NCI-H345 treated with DMSO at 0.1 percent for 48 hours (cell line): ENCODE measurements around the gene ARHGEF25.
"Not testable (repeated sequence)": the region's sequence is repeated elsewhere in the genome, so short reads cannot be mapped to it uniquely, and the experiment has no call there.

Experiments
- DNase-seq: peaks from one replicate; lab custom pipeline; 2025; ENCODE audit not compliant: unreplicated experiment; lab: John Stamatoyannopoulos, UW

ARHGEF25 gene

DNA sequence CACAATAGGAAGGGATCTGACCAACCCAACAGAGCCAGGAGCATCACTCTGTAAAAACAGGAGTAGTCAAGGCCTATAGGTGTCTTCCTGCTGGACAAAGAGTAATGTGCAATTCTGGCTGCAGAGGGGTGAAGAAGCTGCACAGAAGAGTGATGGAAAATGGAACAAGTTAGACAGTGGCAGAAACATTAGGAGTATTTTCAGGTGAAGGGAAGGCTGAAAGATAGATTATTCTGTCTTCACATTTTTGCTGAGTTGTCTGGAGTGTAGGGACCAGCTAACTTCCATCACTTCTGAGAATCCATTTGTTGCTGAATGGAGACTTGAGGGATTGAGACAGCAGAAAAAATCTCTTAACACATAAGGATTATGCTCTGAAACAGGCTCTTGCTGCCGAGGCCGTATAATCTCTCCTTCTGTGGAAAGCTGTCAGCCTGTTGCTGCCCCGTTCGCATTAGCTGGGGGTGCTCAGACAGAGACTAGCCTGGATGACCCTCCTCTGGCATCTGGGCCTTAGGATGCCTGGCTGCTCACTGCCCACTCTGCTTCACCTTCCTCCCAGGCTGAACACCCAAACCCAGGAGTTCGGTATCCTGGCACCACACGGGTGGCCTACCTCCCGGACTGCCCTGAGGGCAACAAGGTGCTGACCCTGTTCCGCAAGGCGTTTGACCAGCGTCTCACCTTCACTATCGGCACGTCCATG, 3.1 kb upstream of the ARHGEF25 start:
- no peak for DNase-seq

DNA sequence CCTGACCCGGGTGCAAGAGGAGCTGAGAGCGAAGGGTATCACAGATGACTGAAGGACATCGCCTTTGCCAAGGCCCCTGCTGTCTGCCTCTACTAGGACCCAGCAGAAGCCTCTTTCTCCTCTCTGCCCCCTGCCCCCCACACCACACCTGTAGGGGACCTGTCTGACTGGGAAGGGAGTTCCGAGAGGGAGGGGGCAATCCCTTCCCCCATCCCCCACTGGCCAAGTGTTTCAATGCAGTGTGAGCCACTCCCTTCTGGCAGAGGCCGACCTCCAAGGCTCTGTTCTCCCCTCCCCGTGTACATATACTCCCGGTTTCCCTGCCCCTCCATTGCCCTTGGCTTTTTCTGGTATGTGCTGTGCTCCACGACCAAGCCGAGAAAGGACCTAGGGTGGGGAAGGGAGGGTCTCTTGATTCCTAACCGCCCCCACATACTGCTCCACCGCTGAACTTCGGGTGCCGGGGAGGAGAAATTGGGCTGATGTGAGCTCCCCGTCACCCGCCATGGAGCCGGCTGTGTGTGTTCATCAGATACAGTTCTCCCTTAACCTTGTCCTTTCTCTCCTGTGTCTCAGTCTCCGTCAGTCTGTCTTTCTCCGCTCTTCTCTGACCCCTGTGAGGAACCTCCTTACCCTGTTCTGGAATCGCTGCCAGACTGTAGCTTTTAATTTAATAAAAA, 2.0 kb upstream of the ARHGEF25 start:
- no peak for DNase-seq

DNA sequence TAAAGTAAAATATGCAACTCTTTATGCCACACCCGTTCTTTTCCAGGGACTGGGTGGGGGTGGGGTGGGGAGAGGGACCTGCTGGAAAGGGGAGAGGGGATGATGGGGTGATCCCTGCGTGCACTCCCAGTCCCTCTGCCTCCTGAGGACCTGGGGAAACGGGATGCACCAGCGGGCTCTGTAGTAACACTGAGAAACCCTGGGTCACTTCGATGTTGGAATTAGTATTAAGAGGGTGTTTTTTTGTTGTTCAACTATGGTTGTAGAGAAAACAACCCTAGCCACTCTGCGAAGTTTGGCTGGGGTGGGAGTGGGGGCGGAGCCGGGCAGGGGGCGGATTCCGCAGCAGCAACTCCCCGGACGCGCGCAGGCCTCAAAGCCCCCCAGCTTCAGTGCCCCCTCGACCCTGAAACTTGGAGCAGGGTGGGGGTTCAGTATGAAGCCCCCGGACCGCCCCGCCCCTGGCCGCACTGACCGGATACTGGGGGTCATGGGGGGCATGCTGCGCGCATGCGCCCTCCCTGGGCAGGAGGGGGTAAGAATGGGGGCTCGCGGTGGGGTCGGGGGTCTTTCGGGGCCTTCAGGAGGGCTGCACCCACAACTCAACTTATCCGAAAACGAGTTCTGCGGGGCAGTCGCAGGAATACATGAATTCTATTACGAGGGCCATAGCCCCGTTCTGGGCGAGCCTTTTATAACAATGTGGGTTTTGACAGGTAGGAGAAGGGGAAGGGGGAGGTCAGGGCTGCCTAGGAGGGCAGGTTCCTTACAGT, 1.3 kb upstream of the ARHGEF25 start:
- DNase-seq, result no peak

DNA sequence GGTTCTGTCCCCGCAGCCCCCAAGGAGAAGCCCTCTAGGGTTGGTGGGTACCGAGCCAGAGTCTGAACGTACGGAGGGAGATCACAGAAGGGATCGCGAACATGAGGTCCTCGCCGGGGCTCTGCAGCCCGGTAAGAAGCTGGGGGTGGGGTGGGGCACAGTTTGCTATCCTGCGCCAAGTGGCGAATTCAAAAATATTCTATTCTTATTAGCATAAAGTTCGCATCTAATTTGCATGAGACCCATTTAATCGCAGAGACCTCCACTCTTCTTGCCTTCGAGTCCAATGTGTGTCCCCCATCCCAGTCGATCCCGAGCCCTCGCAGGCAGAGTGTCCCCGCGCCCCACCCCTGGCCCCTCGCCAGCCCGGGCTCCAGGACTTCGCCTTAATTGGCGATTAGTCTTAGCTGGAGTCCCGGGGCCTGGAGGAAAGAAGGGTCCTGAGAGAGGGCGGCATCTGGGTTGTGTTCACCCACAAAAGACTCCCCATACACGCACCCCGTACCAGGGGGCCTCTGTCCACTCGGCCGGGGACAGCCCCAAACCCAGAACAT, 604 bp upstream of the ARHGEF25 start:
- no peak for DNase-seq

DNA sequence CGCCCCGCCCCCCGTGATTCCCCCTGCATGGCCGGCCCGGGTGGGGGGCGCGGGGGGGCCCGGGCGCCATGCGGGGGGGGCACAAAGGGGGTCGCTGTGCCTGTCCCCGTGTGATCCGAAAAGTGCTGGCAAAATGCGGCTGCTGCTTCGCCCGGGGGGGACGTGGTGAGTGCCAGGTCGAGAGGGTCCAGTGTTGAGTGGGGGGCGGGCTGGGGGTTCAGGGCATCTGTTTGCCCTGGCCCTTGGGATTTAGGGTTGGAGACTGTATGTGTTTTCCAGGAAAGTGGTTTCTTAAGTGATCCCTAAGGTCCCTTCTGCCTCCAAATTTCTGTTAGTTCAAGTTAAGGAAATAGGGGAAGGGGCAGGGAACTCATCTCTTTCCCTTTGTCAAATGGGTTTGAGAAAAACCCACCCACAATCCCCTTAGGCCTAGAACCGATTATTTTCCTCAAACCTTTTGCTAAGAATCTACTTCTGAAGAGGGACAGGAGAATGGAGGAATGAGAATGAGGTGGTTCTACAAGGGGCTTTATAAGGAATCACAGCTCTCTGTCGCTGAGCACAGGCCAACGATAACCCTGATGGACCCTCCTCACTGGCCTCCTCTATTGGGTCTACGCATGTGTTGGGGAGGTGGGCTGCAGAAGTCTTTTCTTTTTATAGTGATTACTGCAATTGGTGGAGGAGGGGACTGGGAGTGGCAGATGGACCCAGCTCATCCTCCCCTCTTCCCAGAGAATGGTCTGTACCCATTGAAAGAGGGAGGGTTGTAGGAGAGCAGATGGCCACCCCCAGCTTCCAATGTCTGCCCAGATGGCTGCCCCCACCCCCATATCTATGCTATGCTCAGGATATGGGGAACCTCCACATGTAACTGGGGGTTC, 834 bp downstream of the ARHGEF25 start:
- DNase-seq, result no peak

DNA sequence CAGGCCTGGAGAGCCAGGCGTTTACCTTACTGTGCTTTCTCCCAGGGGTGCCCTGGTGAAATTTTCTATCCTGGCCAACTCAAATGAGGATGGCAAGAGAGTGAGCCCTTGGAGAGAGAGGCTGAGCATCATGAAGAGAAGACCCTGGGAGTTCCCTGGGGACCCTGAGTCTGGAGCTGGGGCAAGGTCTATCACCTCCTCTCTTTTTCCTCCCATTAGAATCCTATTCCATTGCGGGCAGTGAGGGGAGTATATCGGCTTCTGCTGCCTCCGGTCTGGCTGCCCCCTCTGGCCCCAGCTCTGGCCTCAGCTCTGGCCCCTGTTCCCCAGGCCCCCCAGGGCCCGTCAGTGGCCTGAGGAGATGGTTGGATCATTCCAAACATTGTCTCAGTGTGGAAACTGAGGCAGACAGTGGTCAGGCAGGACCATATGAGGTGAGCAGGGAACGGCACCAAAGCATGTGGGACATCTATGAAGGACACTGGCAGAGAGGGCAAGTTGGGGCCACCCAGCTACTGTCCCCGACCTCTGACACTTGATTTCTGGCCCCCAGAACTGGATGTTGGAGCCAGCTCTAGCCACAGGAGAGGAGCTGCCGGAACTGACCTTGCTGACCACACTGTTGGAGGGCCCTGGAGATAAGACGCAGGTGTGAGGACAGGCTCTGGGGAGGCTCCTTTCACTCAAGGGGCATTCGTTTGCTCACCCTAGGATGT, 1.6 kb downstream of the ARHGEF25 start:
- no peak for DNase-seq

DNA sequence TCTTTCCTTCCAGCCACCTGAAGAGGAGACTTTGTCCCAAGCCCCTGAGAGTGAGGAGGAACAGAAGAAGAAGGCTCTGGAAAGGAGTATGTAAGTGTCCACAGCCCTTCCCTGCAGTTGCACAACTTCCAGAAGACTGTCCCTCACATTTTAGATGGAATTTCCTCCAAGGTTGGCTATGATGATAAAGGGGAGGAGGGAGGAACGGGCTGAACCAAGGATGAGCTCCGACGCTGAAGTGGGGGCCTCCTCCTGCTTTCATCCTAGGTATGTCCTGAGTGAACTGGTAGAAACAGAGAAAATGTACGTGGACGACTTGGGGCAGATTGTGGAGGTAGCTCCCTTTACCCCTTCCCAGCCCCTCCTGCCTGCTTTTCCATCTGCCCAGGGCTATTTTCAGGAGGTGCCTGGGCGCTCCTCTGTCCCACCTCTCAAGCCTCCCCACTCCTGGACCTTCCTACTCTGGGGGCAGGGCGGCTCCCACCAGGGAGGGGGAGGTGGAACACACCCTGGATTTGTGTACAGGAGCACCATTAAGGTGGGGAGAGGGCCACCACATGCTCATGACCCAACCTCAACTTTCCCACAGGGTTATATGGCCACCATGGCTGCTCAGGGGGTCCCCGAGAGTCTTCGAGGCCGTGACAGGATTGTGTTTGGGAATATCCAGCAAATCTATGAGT, 2.3 kb downstream of the ARHGEF25 start:
- no peak for DNase-seq

DNA sequence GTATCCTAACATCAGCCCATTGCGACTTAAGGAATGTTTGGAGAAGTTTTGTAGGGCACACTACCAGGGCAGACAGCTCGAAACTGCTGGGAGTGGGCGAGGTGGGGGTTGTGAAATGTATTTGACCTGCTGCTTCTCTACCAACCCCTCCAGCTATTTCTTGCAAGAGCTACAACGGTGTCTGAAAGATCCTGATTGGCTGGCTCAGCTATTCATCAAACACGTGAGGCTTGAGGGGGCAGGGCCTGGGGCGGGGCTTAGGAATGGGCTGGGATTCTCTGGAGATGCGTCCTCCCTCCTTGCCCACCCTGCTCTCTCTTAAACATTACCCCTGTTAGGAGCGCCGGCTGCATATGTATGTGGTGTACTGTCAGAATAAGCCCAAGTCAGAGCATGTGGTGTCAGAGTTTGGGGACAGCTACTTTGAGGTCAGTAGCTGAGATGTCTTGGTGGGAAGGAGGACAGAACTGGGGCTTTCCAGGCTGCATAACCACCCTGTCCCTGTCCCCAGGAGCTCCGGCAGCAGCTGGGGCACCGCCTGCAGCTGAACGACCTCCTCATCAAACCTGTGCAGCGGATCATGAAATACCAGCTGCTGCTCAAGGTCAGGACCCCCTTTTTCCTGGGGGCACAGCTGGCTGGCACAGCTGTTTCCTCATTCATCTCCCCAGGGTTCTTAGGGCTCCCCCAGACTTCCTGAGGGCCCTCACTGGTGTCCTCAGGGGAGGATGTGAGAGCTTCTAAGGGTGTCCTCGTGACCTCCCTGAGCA, 3.1 kb downstream of the ARHGEF25 start:
- DNase-seq, result no peak

DNA sequence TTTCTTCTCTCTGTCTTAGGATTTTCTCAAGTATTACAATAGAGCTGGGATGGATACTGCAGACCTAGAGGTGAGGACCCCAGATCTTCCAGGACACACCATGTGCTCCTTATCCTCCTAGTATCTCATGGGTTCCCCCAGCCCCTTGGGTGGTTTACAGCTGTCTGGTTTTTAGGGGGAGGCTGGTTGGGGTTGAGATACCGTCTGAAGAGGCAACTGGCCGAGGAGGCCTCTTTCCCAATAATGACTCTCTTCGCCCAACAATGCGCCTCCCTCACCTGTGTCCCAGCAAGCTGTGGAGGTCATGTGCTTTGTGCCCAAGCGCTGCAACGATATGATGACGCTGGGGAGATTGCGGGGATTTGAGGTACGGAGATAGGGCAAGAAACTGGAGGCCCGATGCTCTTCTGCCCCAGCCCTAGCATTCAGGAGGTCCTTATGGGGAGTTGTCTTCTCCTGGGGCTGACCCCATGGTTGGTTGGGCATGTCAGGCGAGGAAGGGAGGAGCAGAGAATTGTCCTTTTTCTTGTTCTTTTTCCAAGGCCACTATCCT, 3.8 kb downstream of the ARHGEF25 start:
- DNase-seq, result no peak

DNA sequence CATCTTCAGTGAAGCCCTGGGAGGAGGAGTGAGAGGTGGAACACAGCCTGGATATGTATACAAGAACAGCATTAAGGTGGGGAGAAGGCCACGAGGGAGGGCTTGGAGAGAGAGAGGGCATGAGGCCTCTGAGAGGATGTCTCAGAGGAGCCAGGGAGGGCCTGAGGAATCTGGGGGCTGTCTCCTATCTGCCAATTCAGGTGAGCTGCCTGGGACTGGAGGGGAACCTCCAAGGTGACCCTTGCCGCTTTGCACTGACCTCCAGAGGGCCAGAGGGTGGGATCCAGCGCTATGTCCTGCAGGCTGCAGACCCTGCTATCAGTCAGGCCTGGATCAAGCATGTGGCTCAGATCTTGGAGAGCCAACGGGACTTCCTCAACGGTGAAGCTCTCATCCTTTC, 4.4 kb downstream of the ARHGEF25 start:
- no peak for DNase-seq

DNA sequence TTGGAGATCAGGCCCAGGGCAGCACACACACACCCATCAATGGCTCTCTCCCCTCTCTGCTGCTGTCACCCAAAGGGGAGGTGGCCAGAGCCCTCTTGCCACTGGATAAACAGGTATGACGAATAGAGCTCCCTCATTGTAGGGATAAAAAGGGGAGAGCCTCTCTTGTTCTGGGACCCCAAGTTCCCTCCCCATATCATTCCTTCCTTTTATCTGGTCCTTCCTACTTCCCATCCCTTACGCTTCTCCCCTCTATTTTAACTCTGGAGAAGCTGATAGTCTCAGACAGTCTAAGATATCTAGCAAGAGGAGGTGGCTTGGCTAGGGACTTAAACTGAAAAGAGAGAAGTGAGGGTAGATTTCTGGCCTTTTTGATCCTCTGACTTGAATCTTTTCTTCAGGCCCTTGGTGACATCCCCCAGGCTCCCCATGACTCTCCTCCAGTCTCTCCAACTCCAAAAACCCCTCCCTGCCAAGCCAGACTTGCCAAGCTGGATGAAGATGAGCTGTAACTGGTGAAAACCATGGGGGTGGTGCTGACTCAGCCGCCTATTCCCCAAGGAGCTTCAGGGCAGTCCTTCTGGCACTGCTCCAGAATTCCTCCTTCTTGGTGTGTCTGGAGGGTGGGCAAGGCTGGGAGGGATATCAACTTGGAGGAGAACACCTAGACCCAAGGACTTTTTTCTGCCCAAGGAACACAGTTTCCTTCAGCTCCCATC, 5.3 kb downstream of the ARHGEF25 start:
- DNase-seq, result no peak

DNA sequence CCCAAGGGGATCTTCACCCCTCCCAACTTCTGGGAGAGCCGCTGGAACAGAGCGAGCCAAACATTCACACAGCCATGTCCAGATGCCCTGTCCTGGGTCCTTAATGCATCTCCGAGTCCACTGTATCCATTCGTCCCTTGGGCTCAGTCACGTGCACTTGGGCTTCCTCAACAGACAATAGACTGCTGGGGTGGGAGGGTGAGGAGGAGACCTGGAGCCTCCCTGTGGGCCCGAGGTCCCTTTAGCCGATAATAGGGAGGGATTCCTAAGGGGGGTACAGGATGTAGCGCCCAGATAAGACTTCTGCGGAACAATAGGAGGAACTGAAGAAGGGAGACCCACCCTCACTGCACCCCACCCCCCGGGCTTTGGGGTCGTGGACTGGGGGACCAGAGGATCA, 6.7 kb downstream of the ARHGEF25 start:
- no peak for DNase-seq

DNA sequence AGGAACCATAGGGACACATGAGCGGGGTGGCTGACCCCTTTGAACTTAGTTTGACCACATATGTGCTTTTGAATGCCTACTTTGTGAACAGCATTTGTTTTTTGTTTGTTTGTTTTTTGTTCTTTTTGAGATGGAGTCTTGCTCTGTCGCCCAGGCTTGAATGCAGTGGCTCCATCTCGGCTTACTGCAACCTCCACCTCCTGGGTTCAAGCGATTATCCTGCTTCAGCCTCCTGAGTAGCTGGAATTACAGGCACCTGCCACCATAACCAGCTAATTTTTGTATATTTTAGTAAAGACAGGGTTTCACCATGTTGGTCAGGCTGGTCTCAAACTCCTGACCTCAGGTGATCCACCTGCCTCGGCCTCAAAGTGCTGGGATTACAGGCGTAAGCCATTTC, 7.2 kb downstream of the ARHGEF25 start:
- DNase-seq, result not testable (repeated sequence)

DNA sequence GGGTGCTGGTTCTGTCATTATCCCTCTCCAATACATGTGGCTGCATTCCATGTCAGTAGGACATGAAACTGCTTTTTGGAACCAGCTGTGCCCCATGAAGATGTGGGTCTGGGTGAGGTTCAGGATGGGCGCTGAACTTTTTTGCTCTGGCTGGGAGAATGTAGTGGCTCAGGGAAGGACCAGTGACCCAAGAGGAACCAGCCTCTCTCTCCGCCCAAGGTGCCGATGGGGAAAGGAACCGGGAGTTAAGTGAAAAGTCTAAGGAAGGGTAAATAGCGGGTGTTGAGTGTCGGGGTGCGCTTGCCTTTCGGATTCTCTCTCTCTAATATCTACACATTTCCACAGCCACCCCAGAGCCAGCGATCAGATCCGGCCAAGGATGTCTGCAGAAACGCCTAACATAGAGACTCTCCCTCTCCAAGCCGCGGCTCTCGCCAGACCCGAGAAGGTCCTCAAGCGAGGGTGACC, 7.8 kb downstream of the ARHGEF25 start:
- no peak for DNase-seq

DNA sequence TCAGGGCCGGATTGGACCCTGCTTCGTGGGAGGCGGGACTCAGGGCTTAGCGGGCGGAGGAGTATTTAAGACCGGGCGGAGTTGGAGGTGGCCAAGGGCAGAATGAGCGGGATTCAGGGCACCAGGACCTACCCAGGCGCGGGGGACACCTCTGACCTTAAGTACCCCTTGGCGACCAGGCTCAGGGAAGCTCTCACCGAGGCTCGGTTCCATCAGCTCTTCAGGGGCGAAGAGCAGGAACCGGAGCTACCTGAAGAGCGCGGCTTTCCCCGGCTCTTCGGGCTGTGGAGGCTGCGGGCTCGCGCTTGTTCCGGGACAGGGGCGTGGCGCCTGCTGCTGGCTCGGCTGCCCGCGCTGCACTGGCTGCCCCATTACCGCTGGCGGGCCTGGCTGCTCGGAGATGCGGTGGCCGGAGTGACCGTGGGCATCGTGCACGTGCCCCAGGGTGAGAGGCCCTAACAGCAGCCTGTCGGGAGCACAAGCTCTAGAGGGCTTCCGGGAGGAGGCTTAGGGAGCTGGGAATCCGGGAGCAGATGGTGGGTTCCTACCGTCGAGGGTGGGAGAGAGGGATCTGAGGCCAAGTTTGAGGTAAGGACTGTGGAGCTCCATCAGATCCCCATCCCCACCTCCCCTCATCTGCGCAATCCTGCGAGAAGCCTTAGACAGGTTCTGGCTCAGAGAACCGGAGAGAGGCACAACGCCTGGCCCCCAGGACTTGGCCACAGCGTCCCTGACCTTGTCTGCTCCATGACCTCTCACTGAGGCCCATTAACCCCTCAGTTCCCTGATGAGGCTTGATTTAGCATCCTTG, 8.4 kb downstream of the ARHGEF25 start:
- no peak for DNase-seq

DNA sequence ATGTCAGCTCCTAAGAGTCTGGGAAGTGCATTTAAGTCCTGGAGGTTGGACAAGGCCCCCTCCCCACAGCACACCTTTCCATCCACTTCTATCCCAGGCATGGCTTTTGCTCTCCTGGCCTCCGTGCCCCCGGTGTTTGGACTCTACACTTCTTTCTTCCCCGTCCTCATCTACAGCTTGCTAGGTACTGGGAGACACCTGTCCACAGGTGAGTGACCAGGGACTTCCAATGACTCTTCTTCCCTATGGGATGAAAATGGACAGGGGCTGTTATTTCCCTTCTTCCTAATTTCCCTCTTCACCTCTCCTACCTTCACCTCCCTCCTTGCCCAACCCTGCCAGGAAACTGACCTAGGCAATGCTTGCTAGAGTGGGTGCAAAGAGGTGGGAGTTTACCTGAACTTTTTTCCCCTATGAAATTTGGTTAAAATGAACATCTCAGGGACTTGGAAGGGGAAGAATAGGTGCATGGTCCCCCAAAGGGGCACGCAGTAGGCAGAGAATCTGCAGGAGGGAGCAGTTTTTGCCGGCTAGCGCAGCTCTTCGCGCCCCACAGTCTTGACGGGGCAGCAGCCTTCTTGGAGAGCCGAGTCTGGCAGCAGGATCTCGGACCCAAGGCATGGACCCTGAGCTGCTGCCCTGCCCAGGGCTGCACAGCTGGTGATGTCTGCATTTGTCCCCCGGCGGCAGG, 9.2 kb downstream of the ARHGEF25 start:
- no peak for DNase-seq
